ENCODE results near the gene CAMKMT. TPM values are rescaled to one million over a fixed set of nuclear protein-coding genes. Genes with fewer than 3 reads are reported as not detected.

CAMKMT gene
- total RNA-seq, 1 donor: 15.0 TPM

- peak; percentile 10 for DNase-seq (ENCODE audit: low read depth)
- no peak for TF ChIP-seq CTCF (IDR thresholded peaks at IDR 0.05; ENCODE audit: insufficient read depth, low read length)
- H3K4me3 ChIP-seq (ENCODE audit: low read depth, low read length): no peak overlapping the region
Observed at GRCh38 chr2:44429034-44429433, 67.3 kb downstream of the CAMKMT start.

GRCh38 chr2:44430342-44430741, 68.6 kb downstream of the CAMKMT start:
- no peak for DNase-seq (ENCODE audit: low read depth)
- no peak overlapping the region for H3K4me3 ChIP-seq (ENCODE audit: low read depth, low read length)
- no peak for TF ChIP-seq CTCF (IDR thresholded peaks at IDR 0.05; ENCODE audit: insufficient read depth, low read length)

GRCh38 chr2:44433895-44434294, 72.1 kb downstream of the CAMKMT start:
- no peak overlapping the region for H3K4me3 ChIP-seq (ENCODE audit: low read depth, low read length)
- DNase-seq (ENCODE audit: low read depth): no peak
- TF ChIP-seq CTCF (IDR thresholded peaks at IDR 0.05; ENCODE audit: insufficient read depth, low read length): no peak

GRCh38 chr2:44441200-44441599, 79.5 kb downstream of the CAMKMT start:
- no peak for TF ChIP-seq CTCF (IDR thresholded peaks at IDR 0.05; ENCODE audit: insufficient read depth, low read length)
- DNase-seq (ENCODE audit: low read depth): no peak
- H3K4me3 ChIP-seq (ENCODE audit: low read depth, low read length): no peak overlapping the region

GRCh38 chr2:44442019-44442418, 80.3 kb downstream of the CAMKMT start:
- TF ChIP-seq CTCF (IDR thresholded peaks at IDR 0.05; ENCODE audit: insufficient read depth, low read length): no peak
- DNase-seq (ENCODE audit: low read depth): no peak
- H3K4me3 ChIP-seq (ENCODE audit: low read depth, low read length): no peak overlapping the region

- no peak overlapping the region for H3K4me3 ChIP-seq (ENCODE audit: low read depth, low read length)
- TF ChIP-seq CTCF (IDR thresholded peaks at IDR 0.05; ENCODE audit: insufficient read depth, low read length): no peak
- no peak for DNase-seq (ENCODE audit: low read depth)
Observed at GRCh38 chr2:44443517-44443916, 81.8 kb downstream of the CAMKMT start.

GRCh38 chr2:44444881-44445280, 83.1 kb downstream of the CAMKMT start:
- no peak for DNase-seq (ENCODE audit: low read depth)
- no peak overlapping the region for H3K4me3 ChIP-seq (ENCODE audit: low read depth, low read length)
- TF ChIP-seq CTCF (IDR thresholded peaks at IDR 0.05; ENCODE audit: insufficient read depth, low read length): no peak

All from fibroblast of the aortic adventitia (primary cell).